Stimulated activated CD8-positive, alpha-beta memory T cell treated with anti-CD3 and anti-CD28 coated beads, Interleukin-12 subunit alpha, Interleukin-12 subunit beta, amount 100 ng/mL, for 24 hours (primary cell): Measurements from ENCODE around the gene PSMB7.

Source experiments
- DNase-seq: peaks from one replicate; pipeline ENCODE4 v3.0.0-alpha.2; 2020; ENCODE audit errors: extremely low read depth

The PSMB7 gene

DNA sequence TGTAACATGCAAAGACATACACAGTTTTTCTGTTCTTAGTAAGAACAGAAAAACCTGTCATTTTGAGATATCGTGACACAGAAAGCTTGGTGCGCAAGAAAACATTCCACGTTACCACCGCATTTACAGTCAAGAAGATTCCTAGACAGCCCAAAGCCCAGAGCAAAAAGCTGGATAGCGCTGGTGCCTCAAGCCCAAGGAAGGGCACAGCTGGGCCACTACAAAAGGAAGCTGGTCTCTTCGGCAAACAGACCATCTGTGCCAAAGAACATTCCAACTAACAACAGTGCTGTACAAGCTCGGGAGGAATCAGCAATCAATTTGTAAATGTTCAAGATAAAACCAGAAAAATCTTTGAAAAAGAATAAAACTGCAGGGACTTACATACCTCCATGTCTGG lies 31.0 kb downstream of the PSMB7 start:
- no peak for DNase-seq

DNA sequence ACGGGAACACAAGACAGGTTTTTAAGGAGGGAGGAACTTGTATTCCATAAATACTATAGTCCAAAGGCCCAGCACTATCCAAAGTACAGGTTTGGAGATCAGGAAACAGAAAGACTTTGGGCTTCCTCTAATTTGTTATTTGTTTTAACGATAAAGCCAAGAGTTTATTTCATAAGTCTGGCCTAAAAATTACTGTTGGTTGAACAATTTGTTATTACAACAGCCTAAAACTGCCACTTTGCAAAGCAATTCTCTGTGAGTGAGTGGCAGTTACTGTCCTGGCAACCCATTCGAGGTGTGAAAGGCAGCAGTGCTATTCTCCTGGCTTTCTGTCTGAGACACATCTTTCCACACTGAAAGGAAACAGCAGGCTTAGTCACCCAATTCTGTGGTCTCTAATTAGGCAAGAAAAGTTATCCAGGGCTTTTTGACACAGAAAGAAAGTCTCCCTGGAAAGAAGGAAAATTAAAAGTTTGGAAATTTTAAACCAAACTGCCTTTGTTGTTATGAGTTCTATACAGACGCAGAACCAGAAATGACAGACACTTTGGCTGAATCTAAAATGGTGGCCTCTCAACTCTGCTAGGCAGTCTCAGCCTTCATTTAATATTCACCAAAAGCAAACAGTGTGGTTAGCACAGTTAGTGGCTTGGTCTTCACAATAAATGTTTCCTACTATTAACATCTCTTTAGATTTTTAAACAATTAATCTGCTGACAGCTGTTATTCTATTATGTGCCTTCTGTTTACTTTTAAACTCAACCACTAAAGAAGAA lies 33.9 kb downstream of the PSMB7 start:
- no peak for DNase-seq

DNA sequence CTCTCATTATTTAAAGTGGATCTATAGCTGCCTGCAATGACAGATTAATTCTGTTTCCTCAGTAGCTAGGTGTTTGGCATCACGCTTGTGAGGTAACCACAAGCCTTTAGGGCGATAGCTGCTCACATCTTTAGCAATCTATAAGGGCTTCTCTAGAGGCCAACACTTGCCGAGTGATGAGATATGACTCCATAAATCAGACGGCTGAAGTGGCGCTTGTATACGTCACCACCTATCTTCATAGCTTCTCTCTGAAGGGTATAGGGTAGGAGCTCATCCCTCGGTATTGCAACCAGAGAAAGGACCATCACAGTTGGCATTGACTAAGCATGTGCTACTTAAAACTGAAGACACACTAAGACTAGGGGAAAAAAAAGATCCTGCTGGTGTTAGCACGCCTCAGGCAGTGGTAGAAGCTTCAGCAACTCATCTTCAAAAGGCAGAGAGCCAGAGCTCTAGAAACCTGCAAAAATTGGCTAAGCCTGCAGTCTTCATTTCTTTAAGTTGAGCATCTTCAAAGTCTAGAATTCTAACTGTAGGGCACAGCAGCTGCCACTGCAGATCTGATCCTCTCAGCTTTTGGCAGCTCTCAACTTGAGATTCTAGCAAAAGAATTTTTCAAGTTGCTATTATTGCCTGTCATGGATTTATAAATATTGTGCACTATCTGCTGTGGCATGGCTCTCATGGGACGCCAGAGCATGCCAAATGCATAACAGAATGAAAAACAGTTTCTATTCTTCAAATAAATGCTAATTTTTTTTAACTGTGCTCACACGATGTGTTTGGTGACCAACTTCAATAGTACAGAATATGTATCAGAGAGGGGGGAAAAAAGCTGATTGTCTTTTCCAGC lies 37.5 kb downstream of the PSMB7 start:
- DNase-seq: no peak

DNA sequence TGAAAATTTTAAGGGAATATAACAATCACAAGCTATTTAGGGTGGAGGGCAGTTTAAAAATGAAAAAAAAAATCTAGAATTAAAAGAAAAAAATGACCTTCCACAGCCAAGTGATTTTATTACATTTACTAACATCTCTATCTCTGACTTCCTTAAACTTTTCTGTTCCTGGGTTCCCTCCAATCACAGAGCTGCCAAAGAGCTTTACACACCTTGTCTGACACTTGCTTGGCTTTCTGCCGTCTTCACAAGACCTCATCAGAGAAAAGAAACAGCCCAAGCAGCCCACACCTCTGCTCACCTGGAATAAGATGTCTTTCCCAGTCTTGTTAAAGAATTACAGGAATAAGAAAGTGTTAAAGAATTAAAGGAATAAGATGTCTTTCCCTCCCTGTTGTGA lies 38.9 kb downstream of the PSMB7 start:
- no peak for DNase-seq

DNA sequence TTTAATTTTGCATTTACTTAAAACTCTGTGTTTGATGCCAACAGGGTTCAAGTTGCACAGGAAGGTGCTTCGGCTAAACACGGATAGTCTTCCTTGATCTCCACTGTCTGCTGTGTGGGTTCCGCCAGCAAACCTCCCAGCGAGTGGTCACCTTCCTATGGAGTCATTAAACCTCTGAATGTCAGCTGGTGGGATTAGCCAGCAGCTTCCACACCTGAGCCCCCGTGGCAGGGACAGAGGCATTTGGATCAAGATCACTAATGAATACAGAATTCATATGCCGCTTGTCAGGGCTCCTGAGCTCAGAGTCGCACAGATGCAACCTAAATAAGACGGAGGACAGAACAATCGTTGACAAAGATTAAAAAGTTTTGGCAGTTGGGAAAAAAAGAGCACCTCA lies 39.5 kb downstream of the PSMB7 start:
- no peak for DNase-seq

DNA sequence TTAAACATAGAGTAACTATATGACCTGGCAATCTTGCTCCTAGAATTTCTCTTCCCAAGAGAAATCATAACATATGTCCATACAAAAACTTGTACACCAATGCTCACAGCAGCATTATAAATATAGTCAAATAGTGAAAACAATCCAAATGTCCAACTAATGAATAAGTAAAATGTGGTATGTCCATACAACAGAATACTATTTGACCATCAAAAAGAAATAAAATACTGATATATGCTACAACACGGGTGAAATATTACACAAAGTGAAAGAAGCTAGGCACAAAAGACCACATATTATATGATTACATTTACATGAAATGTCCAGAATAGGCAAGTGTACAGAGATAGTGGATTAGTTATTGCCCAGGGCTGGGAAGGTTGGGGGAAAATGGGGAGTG lies 41.4 kb downstream of the PSMB7 start:
- DNase-seq: no peak

DNA sequence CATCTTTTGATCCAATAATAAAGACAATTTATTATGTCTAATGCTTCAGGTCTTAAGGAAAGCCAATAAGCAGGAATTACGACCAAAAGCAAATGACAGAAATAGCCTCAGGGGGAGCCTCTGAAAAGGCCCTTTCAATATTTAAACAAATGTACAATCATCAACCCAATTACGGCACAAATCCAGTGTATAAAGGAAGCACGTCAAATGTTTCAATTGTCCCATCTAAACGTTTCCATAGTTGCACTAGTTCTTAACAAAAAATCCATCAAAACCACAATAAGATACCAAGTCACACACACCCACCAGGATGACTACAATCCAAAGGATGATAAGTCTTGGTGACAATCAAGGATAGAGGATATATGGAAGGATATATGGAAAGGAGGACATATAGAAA lies 41.9 kb downstream of the PSMB7 start:
- DNase-seq: no peak

DNA sequence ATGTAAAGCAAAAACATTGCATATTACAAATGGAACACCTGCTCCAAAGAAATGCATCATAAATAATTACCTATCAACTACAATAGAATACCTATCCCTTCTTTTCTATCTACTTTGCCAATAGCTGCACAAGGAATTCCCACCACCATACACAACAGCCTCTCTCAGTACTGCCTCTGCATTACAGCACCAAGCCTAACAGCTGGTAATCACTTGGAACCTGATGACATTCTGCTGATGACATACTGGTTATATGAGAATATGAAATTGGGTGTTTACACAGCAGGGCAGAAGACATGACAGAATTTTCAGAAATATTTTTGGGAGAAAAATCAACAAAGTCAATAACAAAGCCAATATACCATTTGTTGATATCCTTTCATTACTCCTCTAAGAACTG lies 43.2 kb downstream of the PSMB7 start:
- no peak for DNase-seq

DNA sequence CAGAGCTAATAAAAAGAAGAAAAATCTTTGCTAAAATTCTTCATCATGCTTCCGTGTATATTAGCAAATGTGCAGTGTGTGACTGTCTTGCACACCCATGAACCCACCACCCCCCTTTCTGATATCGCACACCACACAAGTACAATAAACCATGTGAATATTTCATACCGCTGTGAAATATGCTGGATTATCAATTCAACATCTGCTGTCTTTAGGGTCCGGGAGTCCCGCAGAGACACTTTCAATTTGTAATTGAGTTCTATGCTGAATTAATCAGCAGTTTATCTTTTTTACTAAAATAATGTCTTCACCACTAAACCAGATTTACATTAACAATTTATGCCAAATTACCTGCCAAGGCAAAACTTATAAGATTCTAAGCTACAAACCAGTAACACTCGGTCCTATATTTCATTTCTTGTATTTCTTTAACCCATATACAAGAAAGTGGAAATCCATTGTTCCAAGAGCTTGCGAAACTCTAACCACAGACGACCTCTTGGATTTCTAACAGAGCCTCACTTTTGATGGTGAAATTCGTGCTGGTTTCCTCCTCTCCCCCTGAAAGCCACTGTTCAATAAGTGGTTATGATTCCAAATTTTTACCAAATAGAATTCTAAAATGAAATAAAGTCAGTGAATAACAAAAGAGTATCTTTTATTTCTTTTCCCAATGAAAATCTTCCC lies 44.2 kb downstream of the PSMB7 start:
- DNase-seq: no peak

DNA sequence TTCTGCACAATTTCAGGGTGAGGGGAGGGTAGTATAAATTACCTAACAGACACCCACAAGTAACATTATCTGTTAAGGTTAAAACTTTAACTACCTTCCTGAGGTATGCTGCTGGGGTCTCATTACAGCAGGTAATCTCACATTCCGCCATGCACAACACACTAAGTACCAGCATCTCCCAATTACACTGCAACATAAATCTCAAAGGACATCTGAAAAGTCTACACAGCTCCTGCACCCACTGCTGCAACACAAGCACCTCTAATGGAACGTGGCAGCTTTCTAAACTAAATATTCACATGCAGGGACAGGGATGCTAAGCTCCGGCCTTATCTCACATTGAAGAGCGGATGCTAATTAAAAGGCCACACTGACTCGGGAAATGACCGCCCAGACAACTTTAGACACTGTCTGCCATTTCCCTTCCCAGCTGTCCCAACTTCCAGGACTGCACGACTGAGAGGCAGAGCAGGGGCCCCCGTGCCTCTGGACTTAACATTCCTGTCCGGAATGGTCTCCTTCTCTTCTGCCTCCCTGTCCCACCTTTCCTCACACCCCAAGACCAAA lies 45.9 kb downstream of the PSMB7 start:
- no peak for DNase-seq

DNA sequence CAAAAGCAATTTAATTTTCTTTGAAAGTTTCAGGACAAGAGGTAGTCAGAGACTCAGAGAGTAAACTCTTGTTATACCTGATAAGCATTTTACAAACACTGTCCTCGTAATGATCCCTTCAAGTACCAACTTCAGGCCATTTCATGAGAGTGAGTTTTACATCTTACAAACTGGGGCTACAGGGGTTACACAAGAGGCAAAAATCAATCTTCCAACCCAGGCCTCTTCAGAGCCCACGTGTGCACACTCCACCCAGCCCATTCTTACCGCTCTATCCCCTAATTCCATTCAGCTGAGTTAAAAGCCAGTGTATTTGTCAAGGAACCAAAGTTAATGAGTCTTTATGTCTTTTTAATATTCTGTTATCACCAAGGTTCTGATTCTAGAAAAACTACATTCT lies 46.5 kb downstream of the PSMB7 start:
- DNase-seq: no peak

DNA sequence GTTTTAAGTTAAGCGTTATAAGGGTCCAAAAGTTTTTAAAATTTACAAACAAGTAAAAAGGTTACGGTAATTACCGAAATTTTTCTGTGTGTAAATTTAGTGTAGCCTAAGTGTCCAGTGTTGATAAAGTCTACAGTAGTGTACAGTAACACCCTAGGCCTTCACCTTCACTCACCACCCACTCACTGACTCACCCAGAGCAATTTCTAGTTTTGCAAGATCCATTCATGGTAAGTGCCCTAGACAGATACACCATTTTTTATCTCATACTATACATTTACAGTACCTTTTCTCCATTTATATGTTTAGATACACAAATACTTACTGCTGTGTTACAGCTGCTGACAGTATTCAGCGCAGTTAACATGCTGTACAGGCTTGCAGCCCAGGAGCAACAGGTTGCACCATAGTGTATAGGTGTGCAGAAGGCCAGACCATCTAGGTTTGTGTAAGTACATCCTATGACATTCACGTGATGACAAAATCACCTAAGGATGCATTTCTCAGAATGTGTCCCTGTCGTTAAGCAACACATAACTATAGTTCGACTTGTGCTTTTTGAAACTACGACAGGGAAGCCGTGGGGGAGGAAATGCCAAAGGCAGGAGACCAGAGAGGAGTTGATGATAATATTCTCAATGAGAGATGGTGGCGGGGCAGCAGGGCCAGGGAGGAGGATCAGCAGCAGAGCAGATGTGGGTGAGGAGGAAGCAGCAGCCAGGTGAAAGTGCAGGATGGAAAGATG lies 48.6 kb downstream of the PSMB7 start:
- no peak for DNase-seq

DNA sequence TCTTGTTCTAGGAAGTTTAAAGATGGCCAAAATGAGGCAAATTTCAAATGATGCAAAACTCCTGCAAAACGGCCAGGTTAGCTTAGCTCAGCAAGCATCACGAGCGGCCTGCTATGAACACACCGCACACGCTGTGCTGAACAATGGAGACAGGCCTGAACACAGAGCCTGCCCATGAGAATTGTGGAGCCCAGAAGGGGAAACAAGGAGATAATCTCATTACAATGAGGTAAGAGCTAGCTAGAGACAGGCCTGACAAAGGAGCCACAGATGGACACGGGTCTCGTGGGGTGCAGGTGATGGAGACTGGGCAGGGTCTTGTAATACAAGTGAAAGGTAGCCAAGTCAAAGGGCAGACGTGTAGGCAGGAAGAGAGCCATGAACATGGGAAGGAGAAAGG lies 50.2 kb downstream of the PSMB7 start:
- no peak for DNase-seq

DNA sequence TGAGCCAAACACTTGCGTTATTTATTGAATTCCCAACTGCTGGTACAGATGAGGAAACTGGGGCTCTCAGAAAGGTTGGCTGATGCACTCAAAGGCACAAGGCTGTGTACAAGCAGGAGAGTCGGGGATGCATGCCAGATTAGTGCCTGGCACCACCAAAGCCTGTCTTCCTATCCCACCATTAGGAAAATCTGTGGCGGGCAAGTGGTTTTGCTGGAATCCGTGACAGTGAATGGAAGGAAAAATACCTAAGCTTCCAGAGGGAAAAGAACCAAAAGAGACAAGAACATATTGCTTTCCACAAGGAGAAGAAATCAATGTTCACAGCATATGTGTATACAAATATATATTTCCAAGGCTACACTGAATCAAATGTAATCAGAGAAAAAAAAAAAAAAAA lies 51.1 kb downstream of the PSMB7 start:
- no peak for DNase-seq

DNA sequence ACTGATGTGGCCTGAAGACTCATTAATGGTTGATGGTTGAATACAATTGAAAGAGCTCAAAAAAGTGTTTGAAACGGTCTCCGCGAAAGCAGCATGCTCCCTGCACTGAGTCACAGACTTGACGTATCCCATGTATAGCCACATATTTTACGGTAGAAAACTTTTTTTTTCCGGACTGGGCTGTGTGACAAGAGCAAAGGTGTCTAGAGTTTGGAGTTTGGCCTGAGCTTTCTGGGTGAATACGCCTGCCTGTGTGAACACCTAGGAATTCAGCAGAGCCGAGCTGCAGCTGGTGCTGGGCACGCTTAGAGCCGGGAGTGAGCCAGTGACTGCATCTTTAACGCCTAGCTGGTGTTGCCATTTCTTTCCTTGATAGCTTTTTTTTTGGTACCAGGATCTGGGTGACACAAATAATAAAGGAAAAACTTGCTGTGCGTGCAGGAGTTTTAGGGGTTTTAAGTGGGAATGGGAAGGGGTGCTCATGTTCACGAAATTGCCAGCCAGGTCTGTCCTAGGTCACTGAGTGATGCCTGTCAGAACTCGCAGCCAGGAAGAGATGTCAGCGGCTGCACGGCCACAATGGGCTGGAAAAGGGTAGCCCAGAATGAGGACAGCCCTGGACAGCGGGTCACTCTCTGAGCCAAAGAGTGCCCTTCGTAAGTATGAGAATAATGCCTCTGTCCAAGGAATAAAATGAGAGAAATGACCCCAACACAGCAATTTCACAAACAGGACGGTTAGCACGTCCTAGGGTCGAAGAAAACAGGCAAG lies 51.7 kb downstream of the PSMB7 start:
- DNase-seq: no peak

DNA sequence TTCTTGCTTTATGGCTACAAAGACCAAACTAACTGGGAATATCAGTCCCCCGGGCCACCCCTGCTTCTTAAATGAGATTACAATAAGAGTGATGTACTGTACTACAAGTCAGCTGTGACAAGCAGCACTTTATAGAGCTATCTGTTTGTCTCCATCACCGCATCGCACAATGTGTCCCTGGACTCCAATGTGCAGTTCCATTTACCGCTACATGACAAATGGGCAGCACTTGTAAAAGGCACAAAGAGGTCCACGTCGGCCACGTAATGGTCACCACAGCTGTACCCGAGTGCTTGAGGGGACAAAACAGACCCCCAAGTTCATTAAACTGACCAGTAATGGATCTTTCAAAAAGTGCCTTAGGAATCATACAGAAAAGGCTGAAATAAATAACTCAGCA lies 54.1 kb downstream of the PSMB7 start:
- DNase-seq: no peak

DNA sequence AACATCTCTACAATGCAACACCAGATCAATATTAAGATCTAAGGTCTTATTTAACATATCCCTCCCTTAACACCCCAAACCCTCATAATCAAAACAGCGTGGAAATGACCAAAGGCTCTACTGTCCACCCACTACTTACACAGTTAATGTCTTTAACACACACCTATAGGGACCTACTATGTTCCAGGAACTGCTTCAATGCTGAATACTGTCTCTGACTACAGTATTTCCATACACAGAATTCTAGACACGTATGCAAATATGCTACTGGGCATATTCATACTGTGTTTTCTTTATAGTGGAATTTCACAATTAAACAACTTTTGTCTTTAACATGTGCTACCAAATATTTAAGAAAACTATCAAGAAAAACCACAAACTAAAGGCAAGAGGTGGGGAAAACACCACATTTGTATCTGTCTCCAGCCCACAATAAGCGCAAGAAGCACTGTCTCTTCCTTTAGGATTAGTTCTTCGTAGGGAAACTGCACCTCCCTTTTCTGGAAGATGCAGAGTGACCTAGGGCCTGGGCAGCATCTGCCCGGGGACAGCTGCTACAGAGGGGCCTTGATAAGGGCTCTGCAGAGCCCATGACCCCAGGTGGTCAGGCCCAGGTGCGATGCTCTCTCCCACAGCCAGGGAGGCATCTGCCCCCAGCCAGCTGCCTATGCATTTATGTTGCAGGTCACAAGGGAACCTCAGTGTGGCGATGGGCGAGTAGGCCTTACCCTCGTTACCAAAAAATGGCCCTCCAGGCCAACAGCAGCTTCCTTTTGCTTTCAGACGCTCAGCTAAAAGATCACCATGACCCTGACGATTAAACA lies 55.2 kb downstream of the PSMB7 start:
- DNase-seq: no peak

DNA sequence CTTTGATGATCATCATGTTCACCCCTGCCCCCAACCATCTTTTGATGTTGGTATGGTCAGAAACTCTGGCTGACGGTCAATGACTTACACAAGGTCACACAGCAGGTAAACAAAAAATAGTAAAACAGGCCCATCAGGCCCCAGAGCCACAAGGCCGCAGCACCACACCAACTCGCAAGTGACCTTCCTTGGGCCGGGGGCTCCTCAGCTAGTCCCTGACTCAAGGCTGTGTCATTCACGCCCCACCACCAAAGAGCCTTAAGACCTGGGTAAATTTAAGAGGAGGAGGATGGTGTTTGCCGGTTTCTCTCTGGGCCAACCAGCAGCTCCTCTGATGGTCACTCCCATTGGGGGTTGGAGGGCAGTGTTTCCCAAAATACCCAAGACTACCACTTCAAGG lies 55.8 kb downstream of the PSMB7 start:
- DNase-seq: no peak

DNA sequence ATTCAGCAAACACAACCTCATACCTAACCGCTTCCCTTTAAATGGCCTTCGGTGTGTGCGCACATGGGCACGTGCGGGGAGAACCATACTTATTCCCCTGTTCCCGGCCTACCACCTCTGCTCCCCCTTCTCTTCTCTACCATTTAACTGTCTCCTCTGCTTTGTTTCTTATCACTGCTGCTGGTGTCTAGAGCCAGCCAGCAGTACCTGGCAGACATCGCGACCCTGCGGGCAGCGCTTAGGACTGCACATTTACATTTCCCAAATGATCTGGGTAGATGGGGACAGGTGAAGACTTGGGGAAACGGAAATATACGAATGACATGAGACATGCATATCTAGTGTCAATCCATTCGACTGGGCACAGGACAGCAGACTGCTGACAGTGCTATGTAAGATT lies 56.6 kb downstream of the PSMB7 start:
- no peak for DNase-seq
